ENCODE results near the gene PROSER3. TPM values are rescaled to one million over a fixed set of nuclear protein-coding genes. Genes with fewer than 3 reads are reported as not detected.

Gene PROSER3
- total and polyA plus RNA-seq, 2 of the 4 experiments (the other 2 are of a cell fraction), result 5.4 to 21.8 TPM

DNA sequence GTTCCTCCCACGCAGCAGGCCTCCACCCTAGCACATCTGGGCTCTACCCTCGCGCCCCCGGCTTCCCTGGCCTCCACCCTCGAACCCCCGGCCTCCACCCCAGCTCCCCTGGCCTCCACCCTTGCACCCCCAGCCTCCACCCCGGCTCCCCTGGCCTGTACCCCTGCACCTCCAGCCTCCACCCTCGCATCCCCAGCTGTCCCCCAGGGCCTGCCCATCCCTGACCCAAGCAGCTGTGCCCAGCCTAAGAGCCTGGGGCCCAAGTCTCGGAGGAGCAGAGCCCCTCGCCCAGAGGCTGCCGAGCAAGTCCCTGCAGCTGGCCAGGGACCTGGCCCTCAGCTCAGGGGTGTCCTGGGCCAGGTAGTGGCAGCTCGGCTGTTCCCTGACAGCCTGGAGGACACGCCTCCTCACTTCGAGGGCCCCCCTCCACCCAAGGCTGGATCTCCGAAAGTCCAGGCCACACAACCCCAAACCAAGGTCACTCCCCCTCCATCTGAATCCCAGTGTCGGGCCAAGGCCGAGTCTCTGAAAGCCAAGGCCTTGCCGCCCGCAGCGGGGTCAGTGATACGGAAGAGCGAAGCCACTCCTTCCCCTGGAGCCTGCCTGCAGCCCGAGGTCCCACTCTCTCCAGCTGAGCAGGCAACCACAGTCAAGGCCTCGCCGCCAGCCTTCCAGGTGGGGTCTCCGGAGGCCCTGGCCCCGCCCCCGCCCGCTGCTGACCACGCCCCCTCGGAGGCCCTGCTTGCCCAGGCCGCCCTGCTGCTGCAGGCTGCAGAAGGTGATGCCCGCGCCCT lies 9.5 kb downstream of the PROSER3 start:
- Histone ChIP-seq H3K27me3 (ENCODE audit: control insufficient read depth, insufficient read depth, low read length) (no peaks in the 10 kb centered on the region), H3K4me1 (ENCODE audit: control insufficient read depth, insufficient read depth, low read length) (no peaks in the 10 kb centered on the region), H3K4me2 (ENCODE audit: low read depth, low read length) (no peak overlapping the region), H2BK20ac (ENCODE audit: low read depth, low read length) (no peak overlapping the region), H3K4me3 (ENCODE audit: insufficient read depth, low read depth, low read length) (no peak overlapping the region), H2BK5ac (ENCODE audit: low read depth, low read length, poor library complexity, severe bottlenecking) (no peak overlapping the region), H3K79me1 (ENCODE audit: low read depth in 1 of 2, low read length in 2 of 2) (no peaks in the 10 kb centered on the region), H4K8ac (ENCODE audit: low read depth in 2 of 2, low read length in 2 of 2) (no peak overlapping the region), H3K9me1 (ENCODE audit: insufficient read depth, low read length) (no peaks in the 10 kb centered on the region), H3K9me3 (ENCODE audit: control insufficient read depth, insufficient read depth, low read length) (no peaks in the 10 kb centered on the region), H3K23ac (ENCODE audit: low read depth, low read length) (no peak overlapping the region), H2BK15ac (ENCODE audit: low read depth, low read length) (no peak overlapping the region), H4K20me1 (ENCODE audit: insufficient read depth, low read length) (no peaks in the 10 kb centered on the region), H3K9ac (ENCODE audit: low read depth, low read length) (no peak overlapping the region), H2AFZ (replicated peaks; ENCODE audit: low read length, poor library complexity) (no peak overlapping the region), H3K27ac (ENCODE audit: insufficient read depth, low read length) (no peak overlapping the region), H2BK120ac (ENCODE audit: low read depth, low read length) (no peak overlapping the region), H3K4ac (ENCODE audit: low read depth, low read length) (no peak overlapping the region), H2AK9ac (replicated peaks; ENCODE audit: low read depth, low read length, poor library complexity) (no peak overlapping the region), H3K36me3 (ENCODE audit: control insufficient read depth, insufficient read depth, low read length) (peaks cover 20% of the 10 kb centered on the region), H4K5ac (ENCODE audit: low read depth, low read length) (no peak overlapping the region), H2AK5ac (ENCODE audit: low read depth, low read length) (no peak overlapping the region), H3K14ac (replicated peaks; ENCODE audit: low read depth, low read length) (no peak overlapping the region), H4K91ac (ENCODE audit: insufficient read depth, low read depth, low read length) (no peak overlapping the region), H3K56ac (ENCODE audit: extremely low read depth, insufficient read depth, low read length) (no peak overlapping the region), H3K18ac (ENCODE audit: low read depth, low read length) (no peak overlapping the region)
- TF ChIP-seq, protein P1, sequence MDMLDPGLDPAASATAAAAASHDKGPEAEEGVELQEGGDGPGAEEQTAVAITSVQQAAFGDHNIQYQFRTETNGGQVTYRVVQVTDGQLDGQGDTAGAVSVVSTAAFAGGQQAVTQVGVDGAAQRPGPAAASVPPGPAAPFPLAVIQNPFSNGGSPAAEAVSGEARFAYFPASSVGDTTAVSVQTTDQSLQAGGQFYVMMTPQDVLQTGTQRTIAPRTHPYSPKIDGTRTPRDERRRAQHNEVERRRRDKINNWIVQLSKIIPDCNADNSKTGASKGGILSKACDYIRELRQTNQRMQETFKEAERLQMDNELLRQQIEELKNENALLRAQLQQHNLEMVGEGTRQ (IDR thresholded peaks at IDR 0.05; ENCODE audit: low read depth, low read length), result no peak
- TF ChIP-seq POLR2A (IDR thresholded peaks at IDR 0.05; ENCODE audit: low read depth, low read length) (no peak), NFE2L2 (IDR thresholded peaks at IDR 0.05; ENCODE audit: low read depth, low read length) (no peak), MAZ (IDR thresholded peaks at IDR 0.05; ENCODE audit: borderline replicate concordance, low read depth, low read length) (no peak), CHD1 (IDR thresholded peaks at IDR 0.05; ENCODE audit: low read depth, low read length) (no peak), RAD21 (IDR thresholded peaks at IDR 0.05; ENCODE audit: low read length) (no peak), FOS (IDR thresholded peaks at IDR 0.05; ENCODE audit: low read depth, low read length) (no peak), SMC3 (IDR thresholded peaks at IDR 0.05; ENCODE audit: low read depth, low read length) (no peak), RCOR1 (IDR thresholded peaks at IDR 0.05; ENCODE audit: insufficient replicate concordance, low read length) (no peak), RFX5 (IDR thresholded peaks at IDR 0.05; ENCODE audit: low read depth, low read length) (no peak), BHLHE40 (IDR thresholded peaks at IDR 0.05; ENCODE audit: low read depth, low read length) (no peak), MXI1 (IDR thresholded peaks at IDR 0.05; ENCODE audit: borderline replicate concordance, low read depth, low read length) (no peak), CEBPB (IDR thresholded peaks at IDR 0.05; ENCODE audit: low read depth, low read length) (no peak), MAFK (IDR thresholded peaks at IDR 0.05; ENCODE audit: low read depth, low read length) (no peak)
- TF ChIP-seq, protein P2, sequence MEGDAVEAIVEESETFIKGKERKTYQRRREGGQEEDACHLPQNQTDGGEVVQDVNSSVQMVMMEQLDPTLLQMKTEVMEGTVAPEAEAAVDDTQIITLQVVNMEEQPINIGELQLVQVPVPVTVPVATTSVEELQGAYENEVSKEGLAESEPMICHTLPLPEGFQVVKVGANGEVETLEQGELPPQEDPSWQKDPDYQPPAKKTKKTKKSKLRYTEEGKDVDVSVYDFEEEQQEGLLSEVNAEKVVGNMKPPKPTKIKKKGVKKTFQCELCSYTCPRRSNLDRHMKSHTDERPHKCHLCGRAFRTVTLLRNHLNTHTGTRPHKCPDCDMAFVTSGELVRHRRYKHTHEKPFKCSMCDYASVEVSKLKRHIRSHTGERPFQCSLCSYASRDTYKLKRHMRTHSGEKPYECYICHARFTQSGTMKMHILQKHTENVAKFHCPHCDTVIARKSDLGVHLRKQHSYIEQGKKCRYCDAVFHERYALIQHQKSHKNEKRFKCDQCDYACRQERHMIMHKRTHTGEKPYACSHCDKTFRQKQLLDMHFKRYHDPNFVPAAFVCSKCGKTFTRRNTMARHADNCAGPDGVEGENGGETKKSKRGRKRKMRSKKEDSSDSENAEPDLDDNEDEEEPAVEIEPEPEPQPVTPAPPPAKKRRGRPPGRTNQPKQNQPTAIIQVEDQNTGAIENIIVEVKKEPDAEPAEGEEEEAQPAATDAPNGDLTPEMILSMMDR (conservative IDR thresholded peaks at IDR 0.05; ENCODE audit: low read depth, low read length), result no peak
- TF ChIP-seq, protein P3, sequence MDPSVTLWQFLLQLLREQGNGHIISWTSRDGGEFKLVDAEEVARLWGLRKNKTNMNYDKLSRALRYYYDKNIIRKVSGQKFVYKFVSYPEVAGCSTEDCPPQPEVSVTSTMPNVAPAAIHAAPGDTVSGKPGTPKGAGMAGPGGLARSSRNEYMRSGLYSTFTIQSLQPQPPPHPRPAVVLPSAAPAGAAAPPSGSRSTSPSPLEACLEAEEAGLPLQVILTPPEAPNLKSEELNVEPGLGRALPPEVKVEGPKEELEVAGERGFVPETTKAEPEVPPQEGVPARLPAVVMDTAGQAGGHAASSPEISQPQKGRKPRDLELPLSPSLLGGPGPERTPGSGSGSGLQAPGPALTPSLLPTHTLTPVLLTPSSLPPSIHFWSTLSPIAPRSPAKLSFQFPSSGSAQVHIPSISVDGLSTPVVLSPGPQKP (IDR thresholded peaks at IDR 0.05; ENCODE audit: borderline replicate concordance, low read depth, low read length), result no peak
- no peak for DNase-seq
- CTCF ChIA-PET, result no interaction called here
- no TSS peak for BruUV-seq (replicated peaks)
- dilution Hi-C loops (cut with HindIII; ENCODE audit: low sequenced_read_pairs, unreplicated experiment) (no loop called here), intact Hi-C loops (cut with micrococcal nuclease) (no loop called here), in situ Hi-C loops (cut with MboI; ENCODE audit: low sequenced_read_pairs) (no loop called here)
- POLR2A ChIA-PET (ENCODE audit: unreplicated experiment), result no interaction called here
- 88% methylated on average over 4 of the region's 34 CpGs; no CpG with 5 or more reads in 1 of the 2 experiments for WGBS, 2 experiments (ENCODE audit: extremely low coverage in 2 of 2, insufficient read length in 1 of 2)
- no peak; the same call in 1 of the 2 replicates for ATAC-seq (ENCODE audit: low read depth)

Measured in IMR-90 (cell line).